Mesodermal cell (in vitro differentiated cells): Measurements from ENCODE around the gene GABBR1.

Source experiments
- H3K27ac ChIP-seq: 2 replicates; pipeline ENCODE4 v1.7.0; 2013; ENCODE audit warnings: mild to moderate bottlenecking, low read depth, low read length, moderate library complexity; ENCODE audit not compliant: severe bottlenecking
- H3K36me3 ChIP-seq: 2 replicates; pipeline ENCODE4 v1.7.1; 2013; ENCODE audit warnings: mild to moderate bottlenecking, low read length, moderate library complexity; ENCODE audit not compliant: control insufficient read depth, insufficient read depth
- H3K4me1 ChIP-seq: one replicate; pipeline ENCODE4 v1.7.1; 2013; ENCODE audit warnings: mild to moderate bottlenecking, low read length; ENCODE audit not compliant: insufficient read depth, control insufficient read depth, poor library complexity, severe bottlenecking
- H3K4me3 ChIP-seq: 2 replicates; pipeline ENCODE4 v1.7.0; 2013; ENCODE audit warnings: low read length, control low read depth, mild to moderate bottlenecking; ENCODE audit not compliant: insufficient read depth, poor library complexity, severe bottlenecking; ENCODE audit errors: extremely low read depth
- H3K9me3 ChIP-seq: 2 replicates; pipeline ENCODE4 v1.7.1; 2013; ENCODE audit warnings: mild to moderate bottlenecking, low read length, moderate library complexity; ENCODE audit not compliant: control insufficient read depth
- WGBS, 2 experiments: methylation state at CpG; one replicate each; pipeline ENCODE4 v1.1.5; 2013; ENCODE audit warnings: missing lambda C conversion rate in 2 of 2; ENCODE audit not compliant: insufficient coverage in 2 of 2; 5-methylcytosine and 5-hydroxymethylcytosine counted together

The GABBR1 gene

DNA sequence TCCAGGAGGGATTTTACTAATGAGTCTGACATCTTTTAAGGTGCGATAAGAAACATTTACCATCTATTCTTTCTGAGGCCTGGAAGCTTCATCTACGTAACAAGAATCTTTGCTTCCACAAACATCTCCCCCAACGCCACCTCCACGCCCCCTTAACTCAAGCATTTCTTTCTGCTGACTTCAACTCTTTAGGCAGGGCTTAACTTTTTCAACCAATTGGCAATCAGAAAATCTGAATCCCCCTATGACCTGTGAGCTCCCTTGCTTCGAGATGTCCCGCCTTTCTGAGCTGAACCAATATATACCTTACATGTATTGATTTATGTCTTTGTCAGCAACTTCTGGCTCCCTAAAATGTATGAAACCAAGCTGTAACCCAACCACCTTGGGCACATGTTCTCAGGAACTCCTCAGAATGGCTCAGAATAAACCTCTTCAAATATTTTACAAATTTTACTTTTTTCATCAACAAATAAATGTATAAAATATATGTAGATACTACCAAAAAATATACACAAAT lies 36.5 kb downstream of the GABBR1 start:
- Histone ChIP-seq H3K4me1 (no peaks in the 10 kb centered on the region), H3K4me3 (no peak overlapping the region), H3K36me3 (peaks cover 14% of the 10 kb centered on the region), H3K9me3 (no peaks in the 10 kb centered on the region), H3K27ac (no peak overlapping the region)
- WGBS, 2 experiments = 84 to 85% methylated on average over 3 to 4 of the region's 6 CpGs

DNA sequence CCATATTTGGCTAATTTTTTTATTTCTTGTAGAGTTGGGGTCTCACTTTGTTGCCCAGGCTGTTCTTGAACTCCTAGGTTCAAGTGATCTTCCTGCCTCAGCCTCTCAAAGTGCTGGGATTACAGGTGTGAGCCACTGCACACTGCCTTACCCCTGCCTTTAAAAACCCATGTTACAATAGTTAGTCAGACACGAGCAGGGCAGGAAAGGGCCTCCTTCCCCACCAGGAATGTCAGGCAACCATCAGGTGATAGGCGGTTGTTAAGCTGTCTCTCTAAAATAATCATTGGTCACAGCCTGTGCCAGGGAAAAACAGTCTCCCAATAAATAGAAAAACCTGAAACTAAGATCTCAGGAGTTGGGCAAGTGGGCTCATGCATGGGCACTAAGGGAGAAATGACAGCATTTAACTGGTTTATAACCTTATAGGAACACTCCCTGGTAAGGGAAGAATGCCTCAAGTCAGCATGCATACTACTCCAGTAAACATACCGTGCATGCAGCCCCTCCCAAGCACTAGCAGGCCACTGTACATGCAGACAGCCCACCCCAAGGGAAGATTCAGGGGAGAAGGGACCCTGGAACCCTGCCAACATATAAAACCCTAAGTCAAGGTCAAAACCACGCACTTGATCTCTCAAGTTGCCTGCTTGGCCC lies 39.7 kb downstream of the GABBR1 start:
- 82% methylated on average over 2 to 3 of the region's 4 CpGs for WGBS, 2 experiments
- H3K4me3 ChIP-seq = no peak overlapping the region
- H3K4me1 ChIP-seq = no peaks in the 10 kb centered on the region
- no peaks in the 10 kb centered on the region for H3K9me3 ChIP-seq
- H3K36me3 ChIP-seq = no peaks in the 10 kb centered on the region
- peak overlapping the region; percentile 18 for H3K27ac ChIP-seq

DNA sequence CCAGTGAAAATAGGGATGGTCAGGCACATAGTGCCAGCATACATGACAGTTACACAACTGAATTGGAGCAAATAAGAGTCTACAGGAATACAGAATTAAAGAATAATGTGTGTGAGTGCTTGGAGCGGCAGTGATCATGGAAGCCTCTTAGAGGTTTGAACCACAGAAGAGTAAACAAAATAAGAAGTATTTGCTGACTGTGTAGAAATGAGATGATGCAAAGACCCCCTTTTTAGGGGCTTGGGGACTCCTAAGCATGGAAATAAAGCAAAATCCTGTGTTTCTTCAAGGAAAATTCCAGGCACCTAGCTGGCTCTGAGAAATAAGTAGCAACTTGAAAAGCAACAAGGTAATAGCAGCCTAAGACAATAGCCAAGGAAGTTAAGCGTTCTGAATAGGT lies 41.3 kb downstream of the GABBR1 start:
- H3K27ac ChIP-seq = no peak overlapping the region
- H3K4me3 ChIP-seq = no peak overlapping the region
- 94 to 100% methylated on average over 1 to 2 of the region's 2 CpGs for WGBS, 2 experiments
- no peaks in the 10 kb centered on the region for H3K36me3 ChIP-seq
- no peaks in the 10 kb centered on the region for H3K4me1 ChIP-seq
- H3K9me3 ChIP-seq = no peaks in the 10 kb centered on the region

DNA sequence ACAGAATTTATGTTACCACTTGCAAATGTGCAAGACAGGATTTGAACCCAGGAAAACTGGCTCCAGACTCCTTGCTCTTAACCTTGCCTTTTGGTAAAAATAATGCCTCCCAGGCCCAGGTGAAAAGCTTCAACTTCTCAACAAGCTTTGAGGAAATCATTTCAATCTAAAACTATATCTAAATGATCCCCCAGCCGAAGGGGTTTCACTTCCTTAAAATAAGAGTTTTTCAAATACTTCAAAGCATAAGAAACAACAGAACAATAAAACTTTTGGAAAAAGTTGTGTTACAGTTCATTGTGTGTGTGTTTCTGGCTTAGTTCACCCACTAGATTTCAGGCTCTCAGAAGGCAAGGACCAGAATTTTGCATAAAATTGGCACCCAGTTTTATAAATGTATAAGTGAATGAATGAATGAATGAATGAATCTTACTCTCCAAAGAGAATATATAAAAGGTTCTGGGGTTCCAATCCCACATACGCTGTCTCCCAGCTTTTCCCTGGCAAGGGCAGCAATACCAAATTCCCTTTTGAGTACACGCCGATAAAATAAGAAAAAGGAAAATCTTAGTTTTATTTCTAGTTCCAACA lies 42.7 kb downstream of the GABBR1 start:
- Histone ChIP-seq H3K36me3 (no peaks in the 10 kb centered on the region), H3K9me3 (no peaks in the 10 kb centered on the region), H3K27ac (no peak overlapping the region), H3K4me1 (no peaks in the 10 kb centered on the region), H3K4me3 (no peak overlapping the region)
- 100% methylated on average over 1 of the region's 4 CpGs; no CpG with 5 or more reads in 1 of the 2 experiments for WGBS, 2 experiments

DNA sequence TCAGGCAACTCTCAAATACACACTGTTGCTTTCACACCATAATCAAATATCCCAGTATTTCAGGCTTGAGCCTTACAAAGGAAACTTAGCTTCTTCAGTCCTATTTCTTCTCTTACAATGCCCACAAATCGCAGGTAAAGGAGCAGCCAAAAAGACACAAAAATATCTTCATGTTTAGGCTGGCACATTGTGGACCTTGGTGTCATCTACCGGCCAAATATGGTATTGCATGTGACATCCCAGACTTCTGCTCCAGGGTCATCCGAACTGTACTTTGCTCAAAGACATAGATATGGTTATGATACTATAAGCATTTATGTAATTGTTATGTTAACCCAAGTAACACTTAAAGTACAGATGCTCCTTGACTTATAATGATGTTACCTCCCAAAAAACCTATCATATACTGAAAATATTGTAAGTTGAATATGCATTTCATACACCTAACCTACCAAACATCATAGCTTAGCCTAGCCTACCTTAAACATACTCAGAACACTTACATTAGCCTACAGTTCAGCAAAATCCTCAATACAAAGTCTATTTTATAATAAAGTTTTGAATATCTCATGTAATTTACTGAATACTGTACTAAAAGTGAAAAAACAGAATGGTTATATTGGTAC lies 43.4 kb downstream of the GABBR1 start:
- no peak overlapping the region for H3K4me3 ChIP-seq
- no peaks in the 10 kb centered on the region for H3K36me3 ChIP-seq
- no peaks in the 10 kb centered on the region for H3K9me3 ChIP-seq
- no peaks in the 10 kb centered on the region for H3K4me1 ChIP-seq
- H3K27ac ChIP-seq = no peak overlapping the region
- WGBS, 2 experiments = 5 to 21% methylated on average over 2 of the region's 3 CpGs

DNA sequence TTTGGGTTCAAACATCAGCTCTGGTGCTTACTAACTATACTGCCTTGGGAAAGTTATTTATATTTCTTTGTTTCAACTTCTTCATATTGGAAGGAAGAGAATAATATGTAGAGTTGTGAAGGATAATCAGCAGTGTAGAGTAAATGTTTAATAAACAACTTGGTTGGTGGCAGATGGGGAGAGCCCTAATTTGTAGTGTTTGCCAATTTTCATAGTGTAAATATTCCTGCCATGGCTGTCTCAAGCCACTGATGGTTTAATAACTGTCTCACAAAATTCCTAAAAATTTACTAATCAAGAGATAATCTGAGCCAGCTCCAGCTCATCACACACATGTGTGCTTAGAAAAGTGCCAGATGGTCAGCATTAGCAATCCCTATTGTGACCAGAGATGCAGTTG lies 48.2 kb downstream of the GABBR1 start, which contains the start of gene OR2H2:
TSS of gene OR2H2 (plus strand) at position 301 of the 400 bp plus-strand sequence. CDS start 2,824 bp downstream, outside the sequence.
- no peaks in the 10 kb centered on the region for H3K9me3 ChIP-seq
- no peak within 1 kb of the TSS for H3K27ac ChIP-seq
- no peak within 1 kb of the TSS for H3K4me3 ChIP-seq
- H3K4me1 ChIP-seq = no peaks in the 10 kb centered on the region
- H3K36me3 ChIP-seq = no peaks in the 10 kb centered on the region

DNA sequence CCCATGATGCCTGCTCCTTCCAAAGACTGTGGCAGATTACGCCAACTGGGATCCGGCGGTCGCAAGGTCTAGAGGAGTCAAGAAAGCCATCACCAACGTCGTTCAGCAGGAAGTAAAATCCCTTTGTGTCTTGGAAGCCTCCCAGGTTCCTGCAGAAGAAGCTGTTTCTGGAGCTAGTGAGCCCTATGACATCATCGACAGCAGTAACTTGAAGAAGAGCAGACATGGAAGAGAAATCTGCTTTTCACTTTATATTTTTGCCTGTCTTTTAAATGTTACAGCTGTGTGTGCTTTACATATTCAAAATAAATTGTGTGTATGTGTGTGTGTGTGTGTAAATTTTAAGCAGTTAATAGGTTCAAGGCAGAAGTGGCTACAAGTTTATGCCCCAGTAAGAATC lies 55.4 kb downstream of the GABBR1 start:
- H3K36me3 ChIP-seq = no peaks in the 10 kb centered on the region
- H3K9me3 ChIP-seq = no peaks in the 10 kb centered on the region
- no peak overlapping the region for H3K4me3 ChIP-seq
- H3K4me1 ChIP-seq = no peaks in the 10 kb centered on the region
- no peak overlapping the region for H3K27ac ChIP-seq
- 88 to 91% methylated on average over 7 of the region's 7 CpGs for WGBS, 2 experiments

DNA sequence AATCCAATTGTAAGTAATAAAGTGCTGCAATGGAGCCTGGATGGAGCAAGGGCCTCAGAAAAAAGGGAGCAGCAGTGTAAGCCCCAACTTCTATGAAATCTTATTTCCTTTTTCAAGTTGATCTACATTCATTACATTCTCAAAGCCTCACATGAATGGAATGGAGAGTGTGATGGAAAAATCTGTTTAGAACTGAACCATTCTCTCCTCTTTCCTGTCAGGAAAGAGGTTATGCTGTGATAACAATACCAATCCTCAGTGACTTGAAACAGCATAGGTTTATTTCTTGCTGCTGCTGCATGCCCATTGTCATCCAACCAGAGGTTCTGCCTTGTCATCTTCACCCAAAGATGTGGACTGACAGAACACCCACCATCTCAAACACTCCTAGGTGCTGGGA lies 56.9 kb downstream of the GABBR1 start:
- H3K9me3 ChIP-seq = no peaks in the 10 kb centered on the region

DNA sequence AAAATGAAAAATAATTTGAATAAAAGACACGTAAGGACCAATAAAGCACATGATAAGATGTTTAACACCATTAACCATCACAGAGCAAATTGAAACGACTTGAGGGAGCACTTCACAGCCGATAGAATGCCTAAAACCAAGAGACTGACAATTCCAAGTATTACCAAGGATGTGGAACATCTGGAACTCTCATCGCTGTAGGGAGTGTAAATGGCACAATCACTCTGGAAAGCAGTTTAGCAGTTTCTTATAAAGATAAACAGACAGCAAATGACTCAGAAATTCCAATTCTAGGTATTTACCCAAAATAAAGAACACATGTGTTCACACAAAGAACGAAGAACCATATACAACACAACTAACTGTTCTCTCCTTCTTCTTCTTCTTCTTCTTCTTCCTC lies 65.0 kb downstream of the GABBR1 start:
- no peak overlapping the region for H3K4me3 ChIP-seq
- 95 to 100% methylated on average over 3 of the region's 5 CpGs for WGBS, 2 experiments
- H3K4me1 ChIP-seq = no peaks in the 10 kb centered on the region
- H3K36me3 ChIP-seq = no peaks in the 10 kb centered on the region
- H3K9me3 ChIP-seq = no peaks in the 10 kb centered on the region
- H3K27ac ChIP-seq = no peak overlapping the region

More for the DNA sequence above, 56.9 kb downstream of the GABBR1 start:
- Histone ChIP-seq H3K4me3 (no peak overlapping the region), H3K4me1 (no peaks in the 10 kb centered on the region), H3K27ac (no peak overlapping the region), H3K36me3 (no peaks in the 10 kb centered on the region)

DNA sequence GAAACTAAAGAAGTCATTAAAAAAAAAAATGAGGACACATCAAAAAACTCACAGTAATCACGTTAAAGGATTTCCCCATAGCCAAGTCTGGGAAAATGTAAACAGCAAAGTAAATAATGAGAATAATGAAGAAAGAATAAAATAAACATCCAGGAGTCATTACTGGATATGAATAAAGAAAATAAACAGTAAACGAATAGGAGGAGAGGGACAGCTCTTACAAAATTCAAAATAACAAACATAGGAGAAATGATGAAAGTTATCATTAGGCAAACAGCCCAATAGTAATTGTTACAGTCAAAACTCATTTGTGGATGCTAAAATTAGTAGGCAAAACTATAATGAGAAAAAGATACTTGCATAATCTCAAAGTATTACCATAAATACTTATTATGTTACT lies 65.4 kb downstream of the GABBR1 start:
- H3K9me3 ChIP-seq = no peaks in the 10 kb centered on the region
- no peak overlapping the region for H3K4me3 ChIP-seq
- no peaks in the 10 kb centered on the region for H3K36me3 ChIP-seq
- no CpG with 5 or more reads among the region's 2 CpGs for WGBS, 2 experiments
- H3K27ac ChIP-seq = no peak overlapping the region
- H3K4me1 ChIP-seq = no peaks in the 10 kb centered on the region

DNA sequence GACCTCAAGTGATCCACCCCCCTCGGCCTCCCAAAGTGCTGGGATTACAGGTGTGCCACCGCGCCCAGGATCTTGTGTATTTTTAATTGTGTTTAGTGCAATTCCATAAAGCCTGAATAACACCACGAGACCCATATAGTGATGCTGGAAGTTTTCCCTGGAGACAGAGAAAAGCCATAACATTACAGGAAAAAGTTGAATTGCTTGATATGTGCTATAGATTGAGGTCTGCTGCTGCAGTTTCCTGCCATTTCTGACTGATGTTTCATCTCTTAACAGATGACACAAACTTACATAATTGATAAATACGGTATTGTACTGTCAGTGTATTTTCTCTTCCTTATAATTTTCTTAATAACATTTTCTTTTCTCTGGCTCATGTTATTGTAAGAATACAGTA lies 66.1 kb downstream of the GABBR1 start:
- H3K9me3 ChIP-seq = no peaks in the 10 kb centered on the region
- no CpG with 5 or more reads among the region's 5 CpGs for WGBS, 2 experiments
- no peak overlapping the region for H3K4me3 ChIP-seq
- no peak overlapping the region for H3K27ac ChIP-seq
- H3K36me3 ChIP-seq = no peaks in the 10 kb centered on the region
- no peaks in the 10 kb centered on the region for H3K4me1 ChIP-seq
